ENCODE results near the gene PPP1R3C. TPM values are rescaled to one million over a fixed set of nuclear protein-coding genes. Genes with fewer than 3 reads are reported as not detected.

Gene PPP1R3C
- total RNA-seq, 4 donors from 2014 or later = 1.1 to 4.6 (median 3.0) TPM

DNA sequence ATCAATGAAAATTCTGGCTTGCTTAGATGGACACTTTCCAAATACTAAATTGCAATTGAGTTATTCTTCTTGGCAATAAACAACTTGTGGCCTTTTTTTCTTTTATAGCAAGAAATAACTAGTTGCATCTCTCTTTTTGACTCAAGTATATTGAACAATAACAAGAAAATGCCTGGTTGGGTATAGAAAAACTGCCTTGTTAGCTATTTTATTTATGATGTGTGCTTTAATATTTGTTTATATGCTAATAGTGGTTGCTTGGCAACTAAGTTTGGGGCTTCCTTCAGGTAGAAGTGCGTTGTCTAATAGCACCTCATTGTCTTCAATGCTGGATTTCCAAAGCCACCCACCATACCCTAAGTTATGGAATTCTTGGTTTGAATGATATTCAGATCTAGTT is 30.1 kb upstream of the PPP1R3C start:
- 71 to 88% methylated on average over 1 of the region's 1 CpG for WGBS, 2 donors (ENCODE audit: low coverage in 1 of 2)
- in situ Hi-C loops (cut with MboI; ENCODE audit: low pct_ligation_motif_present in 1 of 4, low pct_unique_long_range_greater_than_20kb in 1 of 4, low sequenced_read_pairs in 3 of 4) (no loop called here), intact Hi-C loops (cut with DNase I; ENCODE audit: low total_unique reads) (no loop called here)
- no peaks in the 10 kb centered on the region for H3K36me3 ChIP-seq
- no peak for TF ChIP-seq CTCF (IDR thresholded peaks at IDR 0.05)
- TF ChIP-seq EP300 (IDR thresholded peaks at IDR 0.05; ENCODE audit: low read depth) = no peak
- no peak for TF ChIP-seq POLR2AphosphoS5 (IDR thresholded peaks at IDR 0.05)
- no peak for TF ChIP-seq POLR2A (IDR thresholded peaks at IDR 0.05)
- no peak overlapping the region for H3K4me3 ChIP-seq
- no peak overlapping the region for H3K27ac ChIP-seq
- no peak for DNase-seq
- no peaks in the 10 kb centered on the region for H3K9me3 ChIP-seq
- no peaks in the 10 kb centered on the region for H3K27me3 ChIP-seq
- H3K4me1 ChIP-seq = no peaks in the 10 kb centered on the region

GRCh38 chr10:91653219-91653870 is 20.5 kb upstream of the PPP1R3C start:
- Histone ChIP-seq H3K27ac (no peak overlapping the region), H3K4me1 (no peaks in the 10 kb centered on the region), H3K36me3 (no peaks in the 10 kb centered on the region), H3K4me3 (no peak overlapping the region), H3K27me3 (no peaks in the 10 kb centered on the region), H3K9me3 (no peaks in the 10 kb centered on the region)
- TF ChIP-seq POLR2AphosphoS5 (IDR thresholded peaks at IDR 0.05) (no peak), POLR2A (IDR thresholded peaks at IDR 0.05) (no peak), EP300 (IDR thresholded peaks at IDR 0.05; ENCODE audit: low read depth) (no peak), CTCF (IDR thresholded peaks at IDR 0.05) (no peak)
- no peak for DNase-seq
- WGBS, 2 donors (ENCODE audit: low coverage in 1 of 2) = 86 to 95% methylated on average over 5 to 6 of the region's 6 CpGs
- intact Hi-C loops (cut with DNase I; ENCODE audit: low total_unique reads) (no loop called here), in situ Hi-C loops (cut with MboI; ENCODE audit: low pct_ligation_motif_present in 1 of 4, low pct_unique_long_range_greater_than_20kb in 1 of 4, low sequenced_read_pairs in 3 of 4) (no loop called here)

DNA sequence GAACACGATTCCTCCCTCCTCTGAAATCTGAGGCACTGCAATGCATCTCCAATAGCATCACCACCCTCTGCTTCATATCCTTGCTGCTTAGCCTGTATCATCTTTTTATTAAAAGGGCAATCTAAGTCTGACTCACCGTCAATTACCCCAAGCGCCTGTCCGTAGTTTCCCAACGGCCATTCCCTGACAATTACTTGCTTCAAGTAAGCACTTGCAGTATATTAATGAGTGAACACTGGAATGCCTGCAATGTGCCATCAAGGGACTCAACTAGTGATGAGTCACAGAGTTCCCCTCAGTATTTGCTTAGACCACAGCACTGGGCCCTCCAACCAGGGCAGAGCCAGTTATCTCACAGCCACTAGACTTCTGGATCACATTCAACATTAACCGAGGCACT is 19.5 kb upstream of the PPP1R3C start:
- Histone ChIP-seq H3K27me3 (no peaks in the 10 kb centered on the region), H3K4me3 (no peak overlapping the region), H3K9me3 (no peaks in the 10 kb centered on the region), H3K4me1 (no peaks in the 10 kb centered on the region), H3K36me3 (no peaks in the 10 kb centered on the region), H3K27ac (no peak overlapping the region)
- in situ Hi-C loops (cut with MboI; ENCODE audit: low pct_ligation_motif_present in 1 of 4, low pct_unique_long_range_greater_than_20kb in 1 of 4, low sequenced_read_pairs in 3 of 4) = no loop called here
- WGBS, 2 donors (ENCODE audit: low coverage in 1 of 2) = 48 to 58% methylated on average over 6 of the region's 6 CpGs
- no peak for TF ChIP-seq POLR2AphosphoS5 (IDR thresholded peaks at IDR 0.05)
- TF ChIP-seq EP300 (IDR thresholded peaks at IDR 0.05; ENCODE audit: low read depth) = no peak
- TF ChIP-seq CTCF (IDR thresholded peaks at IDR 0.05) = no peak
- TF ChIP-seq POLR2A (IDR thresholded peaks at IDR 0.05) = no peak
- no peak for DNase-seq
- intact Hi-C loops (cut with DNase I; ENCODE audit: low total_unique reads) = no loop called here

DNA sequence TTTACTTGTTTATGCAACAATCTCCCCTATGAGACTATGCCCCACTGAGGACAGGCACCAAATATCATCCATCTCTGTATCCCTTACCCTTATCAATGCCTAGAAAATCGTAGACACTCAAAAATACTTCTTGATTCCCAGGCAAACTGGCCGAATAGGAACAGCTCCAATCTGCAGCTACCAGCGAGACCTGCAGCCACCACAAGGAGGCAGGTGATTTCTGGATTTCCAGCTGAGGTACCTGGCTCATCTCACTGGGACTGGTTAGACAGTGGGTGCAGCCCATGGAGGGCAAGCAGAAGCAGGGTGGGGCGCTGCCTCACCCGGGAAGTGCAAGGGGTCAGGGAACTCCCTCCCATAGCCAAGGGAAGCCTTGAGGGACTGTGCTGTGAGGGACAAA is 10.8 kb upstream of the PPP1R3C start:
- Histone ChIP-seq H3K36me3 (no peaks in the 10 kb centered on the region), H3K4me3 (no peak overlapping the region), H3K27ac (no peak overlapping the region), H3K27me3 (no peaks in the 10 kb centered on the region), H3K4me1 (no peaks in the 10 kb centered on the region), H3K9me3 (no peaks in the 10 kb centered on the region)
- DNase-seq = no peak
- intact Hi-C loops (cut with DNase I; ENCODE audit: low total_unique reads) = no loop called here
- in situ Hi-C loops (cut with MboI; ENCODE audit: low pct_ligation_motif_present in 1 of 4, low pct_unique_long_range_greater_than_20kb in 1 of 4, low sequenced_read_pairs in 3 of 4) = loop anchor here in 2 of 4 donors (25.0 kb wide), 4 partner anchors 156 to 356 kb away; no protein-coding TSS in a partner anchor
- 59 to 63% methylated on average over 2 to 5 of the region's 5 CpGs for WGBS, 2 donors (ENCODE audit: low coverage in 1 of 2)
- no peak for TF ChIP-seq EP300 (IDR thresholded peaks at IDR 0.05; ENCODE audit: low read depth)
- no peak for TF ChIP-seq POLR2A (IDR thresholded peaks at IDR 0.05)
- no peak for TF ChIP-seq POLR2AphosphoS5 (IDR thresholded peaks at IDR 0.05)
- TF ChIP-seq CTCF (IDR thresholded peaks at IDR 0.05) = peak in 2 of 5 experiments; percentile 22 to 26
